Cardiac fibroblast (primary cell): Measurements from ENCODE around the gene ADGRF3.

Experiments
- DNase-seq, 2 donors: peaks; one replicate each; pipeline versions ENCODE4 v3.0.0 to v3.0.0-alpha.2; 2010; ENCODE audit warnings: low read depth in 2 of 2
- H3K4me3 ChIP-seq, 2 donors: replicated peaks in 1 of 2; 1 replicate in 1 of 2; 2 replicates in 1 of 2; pipeline ENCODE4 v1.5.1; 2011; ENCODE audit warnings: low read depth in 2 of 2, low read length in 2 of 2, mild to moderate bottlenecking in 2 of 2, moderate library complexity in 1 of 2
- CTCF ChIP-seq: IDR thresholded peaks from one replicate; pipeline ENCODE4 v1.5.1; 2011; ENCODE audit warnings: low read depth, mild to moderate bottlenecking, low read length, inconsistent platforms

Gene ADGRF3

GRCh38 chr2:26351375-26352090 is 4.9 kb upstream of the ADGRF3 start:
- no peak for DNase-seq
- no peak overlapping the region for H3K4me3 ChIP-seq
- no peak for TF ChIP-seq CTCF

GRCh38 chr2:26349690-26350089 is 3.1 kb upstream of the ADGRF3 start:
- DNase-seq, result no peak
- H3K4me3 ChIP-seq, result no peak overlapping the region
- no peak for TF ChIP-seq CTCF

- peak overlapping the region; percentile 66 to 78 for H3K4me3 ChIP-seq
- TF ChIP-seq CTCF, result no peak
- peak; percentile 25 to 37 for DNase-seq
These were observed 787 bp upstream of the ADGRF3 start for GRCh38 chr2:26347286-26347865.

GRCh38 chr2:26345545-26346453 is 790 bp downstream of the ADGRF3 start, which contains the start of gene SELENOI:
SELENOI (plus strand) TSS chr2:26346143; CDS start chr2:26346233, 90 bp downstream.
- DNase-seq, result peak; percentile 100

GRCh38 chr2:26345283-26345544 is 1.4 kb downstream of the ADGRF3 start:
- no peak for DNase-seq
- no peak for TF ChIP-seq CTCF
- peak overlapping the region; percentile 64 to 82 for H3K4me3 ChIP-seq

More at GRCh38 chr2:26345545-26346453, 790 bp downstream of the ADGRF3 start, which contains the start of gene SELENOI:
- TF ChIP-seq CTCF, result no peak
- peak within 1 kb of the TSS; percentile 66 to 82 for H3K4me3 ChIP-seq

- H3K4me3 ChIP-seq, result peak overlapping the region; percentile 64 to 82
- peak; percentile 56 to 61 for DNase-seq
- no peak for TF ChIP-seq CTCF
These were observed 1.9 kb downstream of the ADGRF3 start for GRCh38 chr2:26344581-26345282.
